Measurements from ENCODE around the gene GMPS.

DNA sequence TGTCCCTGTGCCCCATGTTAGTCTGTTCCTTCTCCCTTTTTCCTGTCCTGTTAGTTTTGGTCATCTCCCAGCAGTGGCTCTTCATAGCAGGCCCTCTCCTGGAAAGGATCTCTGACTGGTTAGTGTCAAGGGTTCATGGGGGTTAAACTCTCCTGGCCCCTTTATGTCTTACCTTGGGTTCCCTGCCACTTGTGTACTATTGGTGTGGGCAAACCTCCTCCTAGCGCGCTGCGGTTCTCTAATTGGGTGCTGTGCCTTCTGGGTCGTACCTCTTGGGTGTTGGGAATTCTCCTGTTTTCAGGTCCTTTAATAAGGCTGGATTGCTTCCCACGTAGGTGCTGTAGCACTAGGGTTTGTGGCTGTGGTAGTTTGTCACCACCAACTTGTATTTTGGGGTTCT, 18.8 kb downstream of the GMPS start:
- no peak for TF ChIP-seq EP300 (IDR thresholded peaks at IDR 0.05)
- TF ChIP-seq, protein P1, sequence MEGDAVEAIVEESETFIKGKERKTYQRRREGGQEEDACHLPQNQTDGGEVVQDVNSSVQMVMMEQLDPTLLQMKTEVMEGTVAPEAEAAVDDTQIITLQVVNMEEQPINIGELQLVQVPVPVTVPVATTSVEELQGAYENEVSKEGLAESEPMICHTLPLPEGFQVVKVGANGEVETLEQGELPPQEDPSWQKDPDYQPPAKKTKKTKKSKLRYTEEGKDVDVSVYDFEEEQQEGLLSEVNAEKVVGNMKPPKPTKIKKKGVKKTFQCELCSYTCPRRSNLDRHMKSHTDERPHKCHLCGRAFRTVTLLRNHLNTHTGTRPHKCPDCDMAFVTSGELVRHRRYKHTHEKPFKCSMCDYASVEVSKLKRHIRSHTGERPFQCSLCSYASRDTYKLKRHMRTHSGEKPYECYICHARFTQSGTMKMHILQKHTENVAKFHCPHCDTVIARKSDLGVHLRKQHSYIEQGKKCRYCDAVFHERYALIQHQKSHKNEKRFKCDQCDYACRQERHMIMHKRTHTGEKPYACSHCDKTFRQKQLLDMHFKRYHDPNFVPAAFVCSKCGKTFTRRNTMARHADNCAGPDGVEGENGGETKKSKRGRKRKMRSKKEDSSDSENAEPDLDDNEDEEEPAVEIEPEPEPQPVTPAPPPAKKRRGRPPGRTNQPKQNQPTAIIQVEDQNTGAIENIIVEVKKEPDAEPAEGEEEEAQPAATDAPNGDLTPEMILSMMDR (IDR thresholded peaks at IDR 0.05), result no peak

Data from gastroesophageal sphincter (tissue), 3 donors.